ENCODE data around the gene TTLL5.

TTLL5 gene

DNA sequence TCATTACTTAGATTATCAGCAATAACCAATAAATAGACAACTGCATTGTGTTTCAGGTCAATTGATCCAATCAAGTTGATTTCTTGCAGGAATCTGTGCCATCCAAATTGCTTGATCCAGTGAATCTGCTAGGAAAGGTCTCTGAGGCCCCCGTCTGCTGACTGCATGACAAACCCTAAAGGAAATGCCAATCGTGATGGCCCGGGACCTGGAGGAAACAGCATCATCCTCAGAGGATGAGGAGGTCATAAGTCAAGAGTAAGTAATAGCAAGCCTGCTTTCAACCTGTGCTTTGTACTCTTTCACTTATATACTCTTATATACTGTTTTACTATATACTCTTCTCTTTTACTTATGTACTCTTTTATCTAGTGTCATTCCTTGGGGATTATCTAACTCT, 1.9 kb downstream of the TTLL5 start:
- Histone ChIP-seq H3K9me3 (no peaks in the 10 kb centered on the region), H3K36me3 (peaks cover 7% of the 10 kb centered on the region; the same call in 1 of the 2 replicates), H3K4me3 (ENCODE audit: low read depth, low read length) (no peak overlapping the region), H3K4me1 (no peaks in the 10 kb centered on the region), H3K27me3 (no peaks in the 10 kb centered on the region)
- TF ChIP-seq, protein P1, sequence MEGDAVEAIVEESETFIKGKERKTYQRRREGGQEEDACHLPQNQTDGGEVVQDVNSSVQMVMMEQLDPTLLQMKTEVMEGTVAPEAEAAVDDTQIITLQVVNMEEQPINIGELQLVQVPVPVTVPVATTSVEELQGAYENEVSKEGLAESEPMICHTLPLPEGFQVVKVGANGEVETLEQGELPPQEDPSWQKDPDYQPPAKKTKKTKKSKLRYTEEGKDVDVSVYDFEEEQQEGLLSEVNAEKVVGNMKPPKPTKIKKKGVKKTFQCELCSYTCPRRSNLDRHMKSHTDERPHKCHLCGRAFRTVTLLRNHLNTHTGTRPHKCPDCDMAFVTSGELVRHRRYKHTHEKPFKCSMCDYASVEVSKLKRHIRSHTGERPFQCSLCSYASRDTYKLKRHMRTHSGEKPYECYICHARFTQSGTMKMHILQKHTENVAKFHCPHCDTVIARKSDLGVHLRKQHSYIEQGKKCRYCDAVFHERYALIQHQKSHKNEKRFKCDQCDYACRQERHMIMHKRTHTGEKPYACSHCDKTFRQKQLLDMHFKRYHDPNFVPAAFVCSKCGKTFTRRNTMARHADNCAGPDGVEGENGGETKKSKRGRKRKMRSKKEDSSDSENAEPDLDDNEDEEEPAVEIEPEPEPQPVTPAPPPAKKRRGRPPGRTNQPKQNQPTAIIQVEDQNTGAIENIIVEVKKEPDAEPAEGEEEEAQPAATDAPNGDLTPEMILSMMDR (IDR thresholded peaks at IDR 0.05; ENCODE audit: low read depth, low read length), result no peak
- no peak for DNase-seq

DNA sequence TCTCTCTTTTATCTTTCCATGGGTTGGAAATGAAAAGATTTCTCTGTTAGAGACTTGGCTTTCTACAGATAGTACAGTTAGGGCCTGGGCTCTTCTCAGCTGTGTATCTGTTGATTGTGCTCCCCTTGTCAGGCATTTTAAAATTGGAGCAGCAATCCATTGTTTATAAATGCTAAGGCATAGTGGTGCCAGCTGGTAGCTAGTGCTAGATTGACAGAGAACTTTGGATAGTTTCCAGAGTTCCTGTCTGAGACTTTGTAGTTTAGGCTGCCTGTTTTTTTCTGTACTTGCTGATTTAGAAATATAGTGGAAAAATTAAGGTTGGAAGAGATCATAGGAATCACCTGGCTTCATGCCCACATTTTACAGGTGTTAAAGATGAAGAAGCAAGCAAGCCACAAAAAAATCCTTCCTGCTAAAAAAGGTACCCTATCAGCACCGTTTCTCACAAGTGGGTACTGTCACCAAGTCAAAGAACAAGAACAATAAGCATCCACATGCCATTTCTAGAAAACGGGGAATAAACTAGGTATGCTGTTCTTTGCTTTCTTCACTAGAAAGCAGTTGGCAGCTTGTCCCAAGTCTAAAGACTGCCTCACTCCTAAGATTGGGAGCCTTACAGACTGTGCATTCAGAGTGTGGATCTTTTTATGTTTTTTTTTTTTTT, 6.2 kb downstream of the TTLL5 start:
- TF ChIP-seq, protein P1 (IDR thresholded peaks at IDR 0.05; ENCODE audit: low read depth, low read length), result no peak
- Histone ChIP-seq H3K36me3 (peaks cover 17% of the 10 kb centered on the region), H3K4me1 (no peaks in the 10 kb centered on the region), H3K4me3 (ENCODE audit: low read depth, low read length) (no peak overlapping the region), H3K9me3 (no peaks in the 10 kb centered on the region), H3K27me3 (no peaks in the 10 kb centered on the region)
- DNase-seq, result no peak

DNA sequence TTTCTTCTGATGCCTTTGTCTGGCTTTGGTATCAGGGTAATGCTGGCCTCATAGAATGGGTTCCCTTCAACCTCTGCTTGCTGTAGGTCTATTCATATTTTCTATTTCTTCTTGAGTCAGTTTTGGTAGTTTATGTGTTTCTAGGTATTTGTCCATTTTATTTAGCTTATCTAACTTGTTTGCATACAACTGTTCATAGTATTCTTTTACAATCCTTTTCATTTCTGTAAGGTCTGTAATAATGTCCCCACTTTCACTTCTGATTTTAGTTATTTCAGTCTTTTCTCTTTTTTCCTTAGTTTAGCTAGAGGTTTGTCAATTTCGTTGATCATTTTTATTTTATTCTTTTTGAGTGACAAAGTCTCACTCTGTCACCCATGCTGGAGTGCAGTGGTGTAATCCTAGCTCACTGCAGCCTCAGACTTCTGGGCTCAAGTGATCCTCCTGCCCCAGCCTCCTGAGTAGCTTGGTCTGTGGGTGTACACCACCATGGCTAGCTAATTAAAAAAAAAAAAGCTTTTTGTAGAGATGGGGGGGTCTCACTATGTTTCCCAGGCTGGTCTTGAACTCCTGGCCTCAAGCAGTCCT, 11.7 kb downstream of the TTLL5 start:
- Histone ChIP-seq H3K4me3 (ENCODE audit: low read depth, low read length) (no peak overlapping the region), H3K4me1 (no peaks in the 10 kb centered on the region), H3K9me3 (no peaks in the 10 kb centered on the region), H3K36me3 (peaks cover 11% of the 10 kb centered on the region), H3K27me3 (no peaks in the 10 kb centered on the region)
- DNase-seq, result no peak
- TF ChIP-seq, protein P1 (IDR thresholded peaks at IDR 0.05; ENCODE audit: low read depth, low read length), result no peak

DNA sequence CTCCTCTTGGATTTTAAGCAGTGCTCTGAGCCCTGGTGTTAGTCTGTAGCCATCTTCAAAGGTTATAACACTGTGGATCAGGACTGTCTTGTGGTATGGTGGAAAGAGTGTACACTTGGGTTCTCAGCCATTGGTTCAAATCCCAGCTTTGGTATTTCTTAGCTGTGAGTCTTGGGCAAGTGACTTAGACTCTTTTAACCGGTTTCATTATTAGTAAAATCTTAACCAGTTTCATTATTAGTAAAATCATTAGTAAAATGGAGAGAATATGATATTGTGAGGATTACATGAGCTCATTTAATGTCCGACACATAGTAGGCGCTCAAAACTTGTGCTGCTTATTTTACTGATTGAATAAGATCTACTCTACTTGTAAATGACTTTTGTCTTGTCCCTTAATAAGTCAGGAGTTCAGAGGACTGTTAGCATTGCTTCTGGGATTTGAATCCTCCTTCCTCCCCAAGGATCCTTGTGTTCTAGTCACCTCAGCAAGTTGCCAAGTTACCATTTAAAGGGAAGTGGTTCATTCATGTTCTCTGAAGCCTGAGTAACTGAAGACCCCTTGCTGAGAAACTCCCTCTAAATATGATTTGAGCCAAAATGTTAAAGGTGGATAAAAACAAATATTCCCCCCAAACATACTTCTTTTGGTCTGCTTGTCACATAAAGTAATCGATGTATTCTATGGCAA, 12.4 kb downstream of the TTLL5 start:
- no peak for DNase-seq
- Histone ChIP-seq H3K27me3 (no peaks in the 10 kb centered on the region), H3K4me1 (no peaks in the 10 kb centered on the region), H3K36me3 (peaks cover 11% of the 10 kb centered on the region), H3K9me3 (no peaks in the 10 kb centered on the region), H3K4me3 (ENCODE audit: low read depth, low read length) (no peak overlapping the region)
- TF ChIP-seq, protein P1 (IDR thresholded peaks at IDR 0.05; ENCODE audit: low read depth, low read length), result no peak

DNA sequence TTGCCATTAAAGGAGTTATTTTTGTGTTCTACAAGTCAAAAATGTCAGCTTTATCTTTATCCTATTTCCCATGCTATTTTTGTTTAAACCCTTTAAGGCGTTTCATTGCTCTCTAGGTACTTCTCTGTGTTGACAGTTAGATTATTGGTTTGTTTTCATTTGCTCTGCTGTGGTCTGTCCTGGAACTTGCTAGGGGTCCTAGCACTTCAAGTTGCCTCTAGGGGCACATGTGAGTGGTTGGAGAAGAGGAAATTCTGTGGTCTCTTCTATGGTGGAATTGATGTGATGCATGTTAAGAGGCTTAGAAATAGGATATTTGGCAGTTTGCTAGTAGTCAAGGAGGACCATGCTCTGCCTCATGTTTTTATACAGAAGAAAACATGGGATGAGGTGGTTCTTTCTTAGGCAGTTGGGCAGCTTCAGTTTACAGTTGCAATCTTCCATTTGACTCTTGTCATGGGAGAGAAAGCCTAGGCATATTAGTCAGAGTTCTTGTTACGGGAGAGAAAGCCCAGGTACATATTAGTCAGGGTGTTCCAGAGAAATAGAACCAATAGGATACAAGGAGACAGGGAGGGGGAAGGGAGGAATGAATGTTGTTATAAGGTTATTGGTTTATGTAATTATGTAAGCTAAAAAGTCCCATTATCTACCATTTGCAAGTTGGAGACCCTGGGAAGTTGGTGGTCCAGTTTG, 14.4 kb downstream of the TTLL5 start:
- DNase-seq, result no peak
- Histone ChIP-seq H3K4me1 (no peaks in the 10 kb centered on the region), H3K9me3 (no peaks in the 10 kb centered on the region), H3K4me3 (ENCODE audit: low read depth, low read length) (no peak overlapping the region), H3K36me3 (peaks cover 2% of the 10 kb centered on the region), H3K27me3 (no peaks in the 10 kb centered on the region)
- TF ChIP-seq, protein P1 (IDR thresholded peaks at IDR 0.05; ENCODE audit: low read depth, low read length), result peak; percentile 43

Data from BE2C (cell line).